NCI-H2196 treated with DMSO at 0.1 percent for 48 hours (cell line): ENCODE data around the gene CRELD2.

Experiments
- DNase-seq: peaks from one replicate; lab custom pipeline; 2025; ENCODE audit not compliant: unreplicated experiment; lab: John Stamatoyannopoulos, UW

CRELD2 gene

DNA sequence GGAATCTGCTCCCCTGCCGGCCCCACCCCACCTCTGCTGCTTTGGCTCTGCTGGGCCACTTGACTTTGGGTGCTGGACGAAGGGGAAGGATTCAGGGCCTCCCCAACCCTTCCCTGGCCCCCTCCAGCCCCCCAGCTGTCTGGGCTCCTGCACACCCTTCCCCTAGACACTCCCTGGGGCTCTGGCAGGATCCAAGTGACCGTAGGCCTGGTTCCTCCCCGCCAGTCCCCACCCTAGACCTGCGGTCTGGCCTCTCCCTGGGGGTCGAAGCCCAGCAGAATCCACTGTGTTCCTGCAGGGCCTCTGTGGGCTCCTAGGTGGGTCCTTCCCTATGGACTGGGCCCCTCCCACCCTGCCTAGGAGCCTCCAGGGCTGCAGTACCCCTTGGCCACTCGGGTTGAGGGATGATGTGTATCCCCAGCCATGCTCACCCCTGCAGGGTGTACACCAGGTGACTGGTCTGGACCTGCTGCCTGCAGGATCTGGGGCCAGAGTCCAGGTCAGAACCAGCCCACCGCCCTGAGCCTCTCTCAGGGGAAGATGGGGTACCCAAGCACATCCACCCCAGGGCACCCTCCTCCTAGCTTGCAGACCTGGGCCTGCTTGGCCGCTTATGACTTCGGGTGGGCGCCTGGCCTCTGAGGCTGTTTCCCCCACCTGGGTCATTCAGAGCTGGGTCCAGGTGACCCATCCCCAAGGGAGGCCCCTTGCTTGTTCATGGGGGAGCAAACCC, 47.8 kb downstream of the CRELD2 start:
- no peak for DNase-seq

DNA sequence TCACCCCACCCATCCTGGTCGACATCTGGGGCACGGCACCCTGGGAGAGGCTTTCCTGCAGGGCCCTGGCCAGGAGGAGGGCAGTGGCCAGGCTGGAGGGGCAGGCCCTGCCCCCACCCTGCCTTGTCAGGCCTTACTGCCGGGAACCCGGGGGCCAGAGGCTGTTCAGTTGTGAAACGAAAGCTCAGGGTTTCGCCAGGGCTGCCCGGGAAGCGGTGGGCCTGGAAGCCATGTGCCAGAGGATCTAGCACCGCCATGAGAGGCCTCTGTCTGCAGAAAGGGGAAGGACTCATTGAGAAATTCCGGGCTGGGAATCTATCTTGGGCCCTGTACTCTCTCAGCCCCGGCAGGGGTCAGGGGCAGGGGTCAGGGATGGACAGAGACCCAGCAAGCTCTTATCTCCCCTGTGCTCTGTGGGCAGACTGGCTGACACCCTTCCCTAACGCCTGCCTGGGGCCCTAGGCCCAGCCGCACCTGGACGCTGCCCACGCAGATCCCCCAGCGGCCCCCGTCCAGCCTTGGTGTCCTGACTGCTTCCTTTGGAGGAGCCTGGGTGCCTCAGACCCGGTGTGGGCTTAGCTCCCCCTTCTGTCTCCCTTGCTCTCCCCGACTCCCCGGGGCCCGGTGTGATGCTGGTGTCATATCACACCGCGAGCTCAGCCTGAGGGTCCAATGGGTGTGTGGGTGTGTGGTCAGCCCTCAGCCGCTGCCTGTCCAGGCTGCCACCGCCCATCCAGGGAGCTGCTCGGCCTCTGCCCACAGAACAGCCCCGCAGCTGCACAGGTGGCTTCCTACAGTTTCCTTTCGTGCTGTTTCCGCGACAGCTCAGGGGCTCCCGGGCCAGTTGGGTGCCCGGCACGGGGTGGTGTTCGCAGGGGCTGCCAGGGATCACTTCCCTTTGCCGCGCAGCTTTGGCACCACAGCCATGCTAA, 48.6 kb downstream of the CRELD2 start:
- DNase-seq = no peak

DNA sequence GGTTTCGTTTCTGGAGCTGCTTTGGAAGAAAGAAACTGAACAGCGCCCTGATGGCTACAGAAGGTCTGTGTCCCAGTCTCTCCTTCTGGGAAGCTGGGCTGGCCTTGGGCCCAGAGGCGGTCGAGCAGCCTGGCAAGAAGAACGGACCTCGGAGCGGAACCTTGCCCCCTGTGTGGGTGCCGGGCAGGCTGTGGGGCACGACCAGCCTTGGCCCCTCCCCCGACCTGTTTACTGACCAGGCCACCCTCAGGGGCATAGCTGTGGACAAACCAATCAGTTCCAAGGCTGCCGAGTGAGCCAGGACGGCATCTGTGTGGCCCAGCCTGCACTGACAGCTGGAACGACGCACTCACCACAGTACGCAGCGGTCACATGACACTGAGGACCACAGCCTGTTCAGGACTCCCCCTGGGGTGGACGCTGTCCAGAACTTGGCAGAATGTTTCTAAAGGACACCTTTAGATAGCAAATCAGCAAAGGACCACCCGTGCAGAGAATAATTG, 49.3 kb downstream of the CRELD2 start:
- DNase-seq = no peak

DNA sequence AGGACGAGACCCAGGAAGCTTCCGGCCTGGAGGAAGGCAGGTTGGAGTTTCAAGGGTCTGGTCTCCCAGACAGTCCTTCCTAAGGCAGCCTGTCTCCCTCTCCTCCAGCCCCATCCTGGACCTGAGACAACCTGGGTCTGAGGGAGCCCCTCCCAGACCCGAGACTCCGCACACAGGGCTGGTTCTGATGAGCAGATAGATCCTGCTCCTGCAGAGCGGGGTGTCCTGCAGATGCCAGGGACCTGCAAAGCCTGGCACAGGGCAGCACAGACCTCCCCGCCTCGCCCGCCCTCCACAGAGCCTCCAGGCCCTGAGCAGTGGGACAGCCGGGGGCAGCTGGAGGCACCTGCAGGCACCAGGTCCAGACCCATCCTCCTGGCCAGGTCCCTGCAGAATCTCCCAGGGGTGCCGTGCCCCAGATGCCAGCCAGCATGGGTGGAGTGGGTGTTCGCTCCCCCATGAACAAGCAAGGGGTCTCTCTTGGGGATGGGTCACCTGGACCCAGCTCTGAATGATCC, 49.9 kb downstream of the CRELD2 start:
- no peak for DNase-seq

DNA sequence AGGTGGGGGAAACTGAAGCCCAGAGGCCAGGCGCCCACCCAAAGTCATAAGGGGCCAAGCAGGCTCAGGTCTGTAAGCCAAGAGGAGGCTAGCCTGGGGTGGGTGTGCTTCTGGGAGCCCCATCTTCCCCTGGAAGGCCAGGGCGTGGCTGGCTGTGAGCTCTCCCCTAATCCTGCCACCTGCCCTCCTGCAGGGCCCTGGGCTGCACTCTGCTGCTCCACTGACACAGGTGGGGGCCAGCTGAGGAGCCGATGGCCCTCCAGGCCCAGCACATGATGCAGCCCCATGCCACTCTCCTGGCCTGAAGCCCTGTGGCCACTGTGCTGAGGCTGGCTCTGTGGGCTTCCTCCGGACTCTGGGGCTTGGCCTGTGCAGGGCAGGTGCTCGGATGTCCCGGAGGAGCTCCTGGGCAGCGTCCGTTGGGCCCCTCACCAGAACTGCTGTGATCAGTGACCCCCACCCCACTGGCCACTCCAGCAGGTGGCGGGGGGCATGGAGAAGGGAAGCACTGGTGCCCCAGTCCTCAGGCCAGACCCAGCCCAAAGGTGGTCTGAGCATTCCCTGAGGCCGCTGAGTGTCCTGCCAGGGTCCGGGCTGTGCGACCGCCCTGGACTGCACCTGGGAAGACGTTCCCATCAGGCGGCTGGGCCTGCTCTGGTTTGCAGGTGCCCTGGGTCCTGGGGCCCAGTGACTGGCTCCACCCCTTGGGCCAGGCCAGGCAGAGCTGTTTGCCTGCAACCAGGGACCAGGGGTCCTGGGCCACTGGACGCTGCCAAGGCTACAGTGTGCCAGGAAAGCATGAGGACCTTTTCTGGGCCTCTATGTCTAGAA, 50.6 kb downstream of the CRELD2 start:
- DNase-seq = no peak

DNA sequence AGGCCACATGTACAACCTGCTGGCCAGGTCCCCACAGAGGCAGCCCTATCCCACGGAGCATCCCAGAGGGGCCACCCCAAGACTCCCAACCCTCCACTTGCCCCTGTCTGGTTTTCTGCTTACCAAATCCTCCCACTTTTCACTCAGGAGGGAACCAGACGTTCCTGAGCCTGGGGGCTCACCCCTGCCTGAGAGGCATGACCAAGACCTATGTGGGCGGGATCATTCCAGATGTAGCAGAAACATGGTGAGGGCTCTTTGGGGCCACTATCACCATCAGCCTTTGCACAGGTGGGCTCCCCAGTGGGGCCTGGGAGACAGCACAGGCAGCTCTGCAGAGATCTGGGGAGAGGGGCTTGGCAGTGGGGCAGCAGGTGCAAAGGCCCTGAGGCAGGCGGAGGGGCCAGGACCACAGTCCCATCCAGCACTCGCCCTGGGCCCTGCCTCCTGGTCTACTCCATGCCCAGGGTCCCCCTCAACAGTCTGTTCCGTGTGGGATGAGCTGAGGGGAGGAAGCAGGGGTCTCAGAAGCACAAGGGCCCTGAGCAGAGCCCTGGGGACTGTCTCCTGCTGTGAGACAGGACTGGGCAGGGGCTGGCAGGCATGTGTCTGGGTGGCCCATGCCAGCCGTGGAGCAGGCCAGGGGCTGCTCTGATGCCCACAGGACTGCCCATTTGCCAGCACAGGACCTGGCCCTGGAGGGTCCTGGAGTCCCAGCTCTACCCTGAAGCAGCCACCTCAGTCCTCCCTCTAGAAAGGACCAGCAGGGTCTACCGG, 51.5 kb downstream of the CRELD2 start:
- no peak for DNase-seq

DNA sequence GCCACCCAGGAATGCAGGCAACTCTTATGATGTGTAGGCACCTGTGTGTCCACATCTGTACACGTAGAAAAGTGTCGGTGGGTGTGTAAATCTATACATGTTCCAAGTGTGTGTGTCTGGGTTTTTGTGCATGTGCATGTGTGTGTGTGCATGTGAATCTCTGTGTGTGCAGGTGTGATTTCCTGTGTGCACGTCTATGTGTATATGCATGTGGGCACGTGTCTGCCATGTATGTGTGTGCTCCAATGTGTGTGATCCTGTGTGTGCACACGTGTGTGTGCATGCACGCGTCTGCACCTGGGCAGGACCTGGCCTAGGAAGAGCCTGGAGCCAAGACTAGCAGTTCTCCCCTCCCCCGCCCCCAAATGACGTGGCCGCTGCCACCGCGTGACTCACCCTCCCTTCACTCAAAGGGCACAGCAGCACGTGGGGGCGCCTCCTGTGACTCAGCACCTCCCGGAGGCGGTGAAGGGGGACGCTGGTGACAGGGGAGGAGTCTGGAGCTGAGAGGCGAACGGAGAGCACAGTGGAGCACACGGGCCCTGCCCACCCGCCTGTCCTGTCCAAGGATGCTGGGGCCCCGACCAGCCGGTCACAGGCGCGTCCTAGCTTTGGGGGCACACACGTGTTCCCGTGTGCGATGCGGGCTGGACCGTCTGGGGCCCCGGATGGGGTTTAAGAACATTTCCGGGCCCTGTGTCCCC, 52.2 kb downstream of the CRELD2 start:
- peak; percentile 65 for DNase-seq

DNA sequence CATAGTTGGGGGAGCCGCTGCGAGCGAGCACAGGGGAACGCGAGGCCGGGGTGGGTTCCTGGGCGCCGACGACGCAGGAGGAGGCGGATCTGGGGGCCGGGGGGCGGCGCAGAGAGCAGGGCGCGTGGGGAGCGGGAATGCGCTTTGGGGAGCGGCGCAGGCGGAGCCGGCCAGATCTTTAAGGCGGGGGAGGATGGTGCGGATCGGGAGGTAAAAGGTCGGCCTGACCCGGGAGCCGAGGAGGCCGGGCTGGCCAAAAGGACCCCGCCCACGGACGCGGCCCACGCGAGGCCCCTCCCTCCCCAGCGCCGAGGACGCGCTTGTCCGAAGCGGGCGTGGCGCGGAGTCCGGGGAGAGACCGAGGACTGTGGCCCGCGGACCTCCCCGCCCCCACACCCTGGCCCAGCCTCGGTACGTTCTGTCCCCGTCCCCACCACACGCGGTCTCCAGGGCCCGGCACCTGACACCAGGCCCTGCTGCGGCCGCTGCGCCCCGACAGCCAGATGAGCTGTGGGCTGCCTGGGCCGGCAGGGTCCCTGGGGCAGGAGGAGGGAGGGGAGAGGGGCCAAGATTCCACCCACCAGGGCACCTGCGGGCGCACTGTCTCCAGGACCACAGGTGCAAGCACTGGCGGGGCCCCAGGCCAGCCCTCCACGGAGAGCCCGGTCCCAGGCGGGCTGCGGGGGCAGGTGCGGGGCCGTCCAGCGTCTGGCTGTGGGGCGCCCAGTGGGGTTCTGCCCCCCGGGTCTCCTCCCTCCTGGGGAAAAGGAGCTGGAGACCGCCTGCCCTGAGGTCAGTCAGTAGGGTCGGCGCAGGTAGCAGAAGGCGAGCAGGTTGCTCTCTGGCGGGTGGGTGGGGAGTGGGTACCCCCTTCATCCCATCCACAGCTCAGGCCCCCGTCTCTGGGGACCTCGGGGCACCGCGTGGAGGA, 53.1 kb downstream of the CRELD2 start:
- DNase-seq = no peak

DNA sequence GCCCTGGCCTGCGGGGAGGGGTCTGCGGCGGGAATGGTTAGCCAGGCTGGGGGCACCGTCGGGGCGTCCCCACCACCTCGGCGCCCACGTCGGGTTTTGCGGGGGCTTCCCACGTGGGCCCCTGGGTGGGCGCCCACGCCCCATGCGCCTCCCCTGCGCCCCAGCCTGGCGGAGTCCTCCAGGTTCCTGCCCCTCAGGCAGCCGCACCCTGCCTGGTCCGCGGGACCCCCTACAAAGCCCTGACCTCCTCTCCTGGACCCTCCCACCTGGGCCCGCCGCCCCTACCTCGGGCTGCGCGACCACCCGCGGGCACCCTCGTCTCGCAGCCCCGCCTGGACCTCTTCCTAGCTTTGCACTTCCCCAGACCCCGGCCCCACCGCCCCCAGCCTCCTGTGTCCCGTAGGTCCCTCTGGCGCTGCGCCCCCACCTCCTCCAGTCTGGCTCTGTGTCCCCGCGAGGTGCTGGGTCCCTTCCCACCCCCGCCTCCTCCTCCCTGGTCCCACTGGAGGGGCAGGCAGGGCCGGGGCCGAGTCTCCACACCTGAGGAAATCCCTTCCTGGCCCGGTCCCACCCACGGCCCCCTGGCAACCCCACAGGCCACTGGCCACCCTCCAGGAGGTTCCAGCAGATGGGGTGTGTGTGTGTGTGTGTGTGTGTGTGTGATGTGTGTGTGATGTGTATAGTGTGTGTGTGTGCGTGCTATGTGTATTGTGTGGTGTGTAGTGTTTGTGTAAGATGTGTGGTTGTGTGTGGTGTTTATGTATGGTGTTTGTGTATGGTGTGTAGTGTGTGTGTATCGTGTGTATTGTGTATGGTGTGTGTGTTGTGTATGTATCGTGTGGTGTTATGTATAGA, 54.0 kb downstream of the CRELD2 start:
- DNase-seq = no peak

DNA sequence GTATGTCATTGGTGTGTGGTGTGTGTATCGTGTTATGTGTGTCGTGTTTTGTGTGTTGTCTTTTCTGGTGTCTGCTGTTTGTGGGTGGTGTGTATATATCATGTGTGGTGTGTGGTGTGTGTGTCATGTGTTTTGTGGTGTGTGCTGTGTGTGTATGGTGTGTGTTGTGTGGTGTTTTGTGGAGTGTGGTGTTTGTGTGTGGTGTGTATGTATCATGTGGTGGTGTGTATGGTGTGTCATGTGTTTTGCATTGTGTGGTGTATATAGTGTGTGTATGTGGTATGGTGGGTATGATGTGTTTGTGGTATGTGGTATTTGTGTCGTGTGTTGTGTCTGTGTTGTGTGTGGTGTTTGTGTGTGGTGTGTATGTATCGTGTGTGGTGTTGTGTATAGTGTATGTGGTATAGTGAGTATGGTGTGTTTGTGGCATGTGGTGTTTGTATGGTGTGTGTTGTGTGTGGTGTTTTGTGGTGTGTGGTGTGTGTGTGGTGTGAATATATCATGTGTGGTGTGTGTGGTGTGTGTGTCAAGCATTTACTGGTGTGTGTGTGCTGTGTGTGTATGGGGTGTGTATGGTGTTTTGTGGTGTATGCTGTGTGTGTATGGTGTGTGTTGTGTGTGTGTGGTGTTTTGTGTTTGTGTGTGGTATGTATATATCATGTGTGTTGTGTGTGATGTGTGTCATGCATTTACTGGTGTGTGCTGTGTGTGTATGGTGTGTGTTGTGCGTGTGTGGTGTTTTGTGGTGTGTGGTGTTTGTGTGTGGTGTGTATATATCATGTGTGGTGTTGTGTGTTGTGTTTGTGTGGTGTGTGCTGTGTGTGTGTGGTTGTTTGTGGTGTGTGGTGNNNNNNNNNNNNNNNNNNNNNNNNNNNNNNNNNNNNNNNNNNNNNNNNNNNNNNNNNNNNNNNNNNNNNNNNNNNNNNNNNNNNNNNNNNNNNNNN, 54.9 kb downstream of the CRELD2 start:
- no peak for DNase-seq

DNA sequence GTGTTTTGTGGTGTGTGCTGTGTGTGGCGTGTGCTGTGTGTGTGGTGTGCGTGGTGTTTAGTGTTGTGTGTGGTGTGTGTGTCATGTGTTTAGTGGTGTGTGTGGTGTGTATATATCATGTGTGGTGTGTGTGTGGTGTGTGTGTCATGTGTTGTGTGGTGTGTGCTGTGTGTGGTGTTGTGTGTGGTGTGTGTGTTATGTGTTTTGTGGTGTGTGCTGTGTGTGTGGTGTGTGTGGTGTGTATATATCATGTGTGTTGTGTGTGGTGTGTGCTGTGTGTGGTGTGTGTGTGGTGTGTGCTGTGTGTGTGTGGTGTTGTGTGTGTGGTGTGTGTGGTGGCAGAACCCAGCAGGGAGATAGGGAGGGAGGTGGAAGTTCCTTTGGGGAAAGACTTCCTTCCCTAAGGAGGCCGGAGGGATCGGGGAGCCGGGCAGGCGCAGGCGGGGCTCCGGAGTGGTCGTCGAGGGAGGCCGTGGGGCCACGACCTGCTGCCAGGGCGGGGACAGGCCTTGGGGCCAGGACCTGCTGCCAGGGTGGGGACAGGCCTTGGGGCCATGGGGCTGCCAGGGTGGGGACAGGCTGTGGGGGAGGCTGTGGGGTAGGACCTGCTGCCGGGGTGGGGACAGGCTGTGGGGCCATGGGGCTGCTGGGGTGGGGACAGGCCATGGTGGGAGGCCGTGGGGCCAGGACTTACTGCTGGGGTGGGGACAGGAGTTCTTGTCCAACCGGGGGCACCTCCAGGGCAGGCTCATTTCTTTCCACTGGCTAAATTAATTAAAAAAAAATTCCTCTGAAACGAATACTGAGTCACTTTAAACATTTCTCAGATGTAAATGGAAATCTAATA, 57.3 kb downstream of the CRELD2 start:
- DNase-seq = no peak

DNA sequence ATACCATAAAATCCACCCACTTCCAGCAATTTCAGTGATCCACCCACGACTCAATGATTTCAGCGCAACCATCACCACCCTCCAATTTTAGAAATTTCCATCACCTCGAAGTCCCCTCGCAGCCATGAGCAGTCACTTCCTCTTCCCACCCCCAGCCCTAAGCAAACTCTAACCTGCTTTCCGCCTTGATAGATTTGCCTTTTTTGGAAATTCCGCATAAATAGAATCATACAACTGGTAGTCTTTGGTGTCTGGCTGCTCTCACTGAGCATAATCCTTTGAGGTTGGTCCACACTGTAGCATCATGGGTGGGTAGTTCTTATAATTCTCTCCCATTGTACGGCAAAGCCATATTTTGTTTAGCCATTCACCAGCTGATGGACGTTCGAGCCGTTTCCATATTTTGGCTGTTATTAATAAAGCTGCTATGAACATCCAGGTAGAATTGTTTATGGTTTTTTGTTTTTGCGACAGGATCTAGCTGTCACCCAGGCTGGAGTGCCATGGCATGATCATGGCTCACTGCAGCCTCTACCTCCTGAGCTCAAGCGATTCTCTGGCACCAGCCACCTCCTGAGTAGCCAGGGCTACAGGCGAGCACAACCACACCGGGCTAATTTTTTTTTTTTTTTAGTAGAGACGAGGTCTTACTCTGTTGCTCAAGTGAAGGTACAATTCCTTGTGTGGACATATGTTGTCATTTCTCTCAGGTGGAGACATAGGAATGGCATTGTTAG, 58.2 kb downstream of the CRELD2 start:
- no peak for DNase-seq
